ENCODE results near the gene SLC22A23.

Gene SLC22A23

DNA sequence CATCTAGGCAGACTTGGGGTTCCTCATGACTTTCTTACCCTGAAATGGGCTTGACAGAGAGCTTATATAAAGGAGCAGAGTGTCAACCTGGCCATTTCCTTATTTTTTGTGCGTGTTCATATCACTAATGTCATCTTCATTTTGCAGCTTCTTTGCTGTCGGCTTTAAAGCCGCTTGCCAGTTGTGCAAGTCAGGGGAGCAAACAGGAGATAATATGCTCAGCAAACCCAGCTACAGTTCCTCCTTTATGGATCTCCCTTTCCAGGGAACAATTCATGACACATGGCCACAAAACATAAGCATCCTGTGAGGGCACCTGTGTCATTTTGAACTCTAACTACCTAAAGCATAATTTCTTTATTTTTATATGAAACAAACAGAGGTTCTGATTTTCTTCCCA, 222.9 kb downstream of the SLC22A23 start:
- no peak for DNase-seq

DNA sequence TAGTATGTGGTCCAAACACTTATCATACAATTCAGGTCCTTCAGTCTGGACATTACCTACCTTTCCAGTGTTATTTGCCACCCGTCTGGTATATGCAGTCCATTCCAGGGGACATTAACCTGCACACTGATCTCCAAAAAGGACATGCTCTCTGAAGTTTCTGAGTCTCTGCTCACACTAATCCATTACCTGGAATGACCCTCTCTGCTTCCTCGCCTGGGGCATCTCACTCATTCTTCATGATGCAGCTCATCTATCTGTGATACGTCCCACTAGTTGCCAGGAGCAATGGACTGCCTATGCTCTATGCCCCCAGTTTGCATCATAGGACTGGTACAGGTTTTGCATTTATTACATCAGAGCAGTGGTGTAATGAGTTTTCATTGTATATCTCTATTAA, 223.5 kb downstream of the SLC22A23 start:
- no peak for DNase-seq

- DNase-seq = no peak
Measured at GRCh38 chr6:3232017-3232945, 224.6 kb downstream of the SLC22A23 start.

DNA sequence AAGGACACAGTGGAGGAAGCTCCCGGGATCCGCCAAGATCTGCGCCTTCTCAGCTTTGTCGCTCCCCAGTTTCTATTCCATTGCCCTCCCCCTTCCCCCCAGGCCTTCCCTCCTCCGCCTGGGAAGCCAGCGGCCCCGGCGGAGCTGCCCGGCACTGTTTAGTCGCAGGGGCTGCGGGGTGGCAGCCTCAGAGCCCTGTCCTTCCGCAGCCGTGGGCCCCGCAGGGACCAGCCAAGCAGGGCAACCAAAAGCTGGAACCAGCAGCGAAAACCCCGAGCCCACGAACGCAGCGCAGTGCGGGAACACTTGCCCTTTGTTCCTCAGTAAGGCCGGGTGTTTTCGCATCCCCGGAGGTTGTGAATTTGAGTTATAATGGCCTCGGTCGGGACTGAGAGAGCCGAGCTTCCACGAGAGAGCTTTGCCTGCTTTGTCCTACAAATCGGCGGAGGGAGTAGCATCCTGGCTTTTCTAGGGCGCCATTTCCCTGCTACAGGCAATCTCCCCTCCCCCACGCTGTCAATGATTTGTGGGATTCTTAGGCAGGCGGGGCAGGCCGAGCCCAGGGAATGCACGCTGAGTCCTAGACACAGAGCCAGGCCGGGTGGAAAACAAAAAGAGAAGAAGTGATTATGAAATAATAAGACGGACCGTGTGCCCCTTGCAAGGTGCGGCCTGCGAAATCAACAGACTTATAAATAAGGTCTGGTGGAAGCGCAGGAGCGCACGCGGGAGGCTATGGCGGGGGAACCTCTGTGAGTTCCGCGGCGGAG, 225.4 kb downstream of the SLC22A23 start:
- DNase-seq = no peak

DNA sequence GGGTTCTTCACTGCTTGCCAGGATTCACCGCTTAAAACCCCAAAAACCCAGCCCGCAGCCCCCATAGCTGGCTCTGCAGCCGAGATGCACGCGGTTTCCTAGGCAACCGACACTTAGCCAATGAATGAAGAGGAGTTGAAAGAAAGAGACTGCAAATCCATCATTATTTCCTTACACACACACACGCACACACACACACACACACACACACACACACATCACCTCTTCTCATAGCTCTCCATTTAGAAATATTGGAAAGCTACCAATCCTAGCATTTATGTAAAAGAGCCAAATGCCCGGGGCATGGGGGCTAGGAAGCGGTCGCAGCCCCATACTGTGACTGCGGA, 226.0 kb downstream of the SLC22A23 start:
- DNase-seq = no peak

GRCh38 chr6:3230256-3230882, 226.5 kb downstream of the SLC22A23 start:
- no peak for DNase-seq

DNA sequence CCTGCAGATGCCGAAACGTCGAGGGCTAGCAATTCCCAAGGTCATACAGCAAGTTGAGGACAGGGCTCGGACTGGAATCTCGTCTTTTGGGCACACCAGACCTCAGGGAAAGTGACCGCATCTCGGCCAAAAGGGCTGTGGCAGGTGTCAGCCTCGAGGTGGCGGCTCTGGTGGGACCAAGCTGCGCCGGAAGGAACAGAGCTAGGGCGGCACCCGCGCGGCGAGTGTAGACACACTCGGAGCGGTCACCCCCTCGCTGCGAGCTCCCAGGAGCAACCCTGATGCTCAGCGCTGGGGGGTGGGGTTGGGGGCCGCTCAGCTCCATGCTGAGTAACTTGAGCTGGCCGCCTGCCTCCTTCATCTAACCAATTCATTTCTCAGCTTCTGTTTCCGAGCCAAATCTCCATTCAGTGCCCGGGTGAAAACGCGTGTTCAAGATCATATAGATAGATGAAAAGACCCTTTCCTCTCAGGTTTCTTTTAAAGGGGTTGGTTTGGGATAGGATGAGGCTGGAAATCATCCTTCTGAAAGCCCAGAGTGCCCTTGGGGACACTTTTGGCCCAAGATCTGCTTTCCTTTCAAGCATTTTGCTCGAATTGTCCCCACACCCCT, 227.2 kb downstream of the SLC22A23 start:
- no peak for DNase-seq

DNA sequence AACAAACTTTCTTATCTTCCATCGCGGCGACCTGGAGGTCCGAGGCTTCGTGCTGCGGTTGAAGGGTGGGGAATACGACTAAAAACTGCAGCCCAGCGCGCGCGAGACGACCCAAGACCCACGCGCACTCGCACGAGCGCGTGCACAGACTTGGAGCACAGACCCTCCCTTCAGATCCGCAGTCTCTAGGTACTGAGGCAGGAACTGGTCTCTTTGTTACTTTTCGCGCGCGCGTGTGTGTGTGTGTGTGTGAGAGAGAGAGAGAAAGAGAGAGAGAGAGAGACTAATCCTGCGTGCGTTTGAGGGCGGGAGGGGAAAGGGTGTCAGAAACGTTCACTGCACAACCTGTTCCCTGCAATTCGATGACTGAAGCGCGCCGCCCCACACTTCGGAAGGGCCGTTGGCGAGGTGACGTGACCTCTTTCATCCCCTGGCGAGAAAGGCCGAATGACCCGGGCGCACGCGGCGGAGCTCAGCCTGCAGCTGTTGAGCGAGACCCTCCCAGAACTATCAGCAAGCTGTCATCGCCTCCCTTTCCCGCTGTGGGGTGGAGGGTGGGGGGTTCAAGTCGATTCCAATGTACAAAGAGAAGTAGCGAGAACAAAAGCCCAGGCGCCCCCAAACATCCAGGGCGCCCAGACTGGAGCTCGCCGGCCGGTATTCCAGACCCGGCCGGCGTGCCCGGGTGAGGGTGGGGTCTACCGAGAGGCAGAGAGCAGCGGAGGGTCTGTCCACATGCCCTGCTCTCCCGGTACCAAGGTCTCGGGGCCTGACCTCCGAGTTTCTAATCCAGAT, 227.9 kb downstream of the SLC22A23 start:
- DNase-seq = no peak

DNA sequence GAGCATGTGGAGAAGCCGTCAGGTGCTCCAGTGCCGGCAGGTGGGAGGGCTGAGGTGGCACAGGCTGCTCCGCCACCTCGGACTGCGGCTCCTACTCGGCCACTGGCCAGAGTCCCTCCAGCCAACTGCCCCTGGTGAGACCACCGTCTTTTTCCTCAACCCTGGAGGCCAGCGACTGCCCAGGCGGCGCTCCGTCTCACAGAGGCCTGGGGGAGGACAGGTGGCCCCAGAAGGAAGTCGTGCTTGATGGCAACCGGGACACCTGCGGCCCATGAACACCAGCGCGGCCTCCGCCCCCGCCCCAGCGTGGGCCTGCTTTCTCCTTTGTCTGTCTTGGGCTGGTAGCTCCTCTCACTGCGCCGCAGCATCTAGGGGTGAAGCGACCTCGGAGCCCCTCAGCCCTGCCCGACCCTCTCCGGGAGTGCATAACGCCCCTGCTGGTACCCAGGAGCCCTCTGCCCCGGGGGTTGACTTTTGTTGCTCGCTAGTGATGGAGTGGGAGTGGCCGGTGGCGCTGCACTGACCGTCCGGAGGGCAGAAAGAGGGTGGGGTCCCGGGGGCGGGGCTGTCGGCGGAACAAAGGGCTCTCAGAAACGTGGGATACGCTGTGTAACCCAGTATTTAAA, 228.7 kb downstream of the SLC22A23 start:
- no peak for DNase-seq

- DNase-seq = no peak
Measured at GRCh38 chr6:3227363-3228045, 229.3 kb downstream of the SLC22A23 start, which contains the start of gene TUBB2B. Gene TUBB2B, minus strand, starts transcription at chr6:3227653. Its CDS starts 110 bp downstream, at chr6:3227543.

DNA sequence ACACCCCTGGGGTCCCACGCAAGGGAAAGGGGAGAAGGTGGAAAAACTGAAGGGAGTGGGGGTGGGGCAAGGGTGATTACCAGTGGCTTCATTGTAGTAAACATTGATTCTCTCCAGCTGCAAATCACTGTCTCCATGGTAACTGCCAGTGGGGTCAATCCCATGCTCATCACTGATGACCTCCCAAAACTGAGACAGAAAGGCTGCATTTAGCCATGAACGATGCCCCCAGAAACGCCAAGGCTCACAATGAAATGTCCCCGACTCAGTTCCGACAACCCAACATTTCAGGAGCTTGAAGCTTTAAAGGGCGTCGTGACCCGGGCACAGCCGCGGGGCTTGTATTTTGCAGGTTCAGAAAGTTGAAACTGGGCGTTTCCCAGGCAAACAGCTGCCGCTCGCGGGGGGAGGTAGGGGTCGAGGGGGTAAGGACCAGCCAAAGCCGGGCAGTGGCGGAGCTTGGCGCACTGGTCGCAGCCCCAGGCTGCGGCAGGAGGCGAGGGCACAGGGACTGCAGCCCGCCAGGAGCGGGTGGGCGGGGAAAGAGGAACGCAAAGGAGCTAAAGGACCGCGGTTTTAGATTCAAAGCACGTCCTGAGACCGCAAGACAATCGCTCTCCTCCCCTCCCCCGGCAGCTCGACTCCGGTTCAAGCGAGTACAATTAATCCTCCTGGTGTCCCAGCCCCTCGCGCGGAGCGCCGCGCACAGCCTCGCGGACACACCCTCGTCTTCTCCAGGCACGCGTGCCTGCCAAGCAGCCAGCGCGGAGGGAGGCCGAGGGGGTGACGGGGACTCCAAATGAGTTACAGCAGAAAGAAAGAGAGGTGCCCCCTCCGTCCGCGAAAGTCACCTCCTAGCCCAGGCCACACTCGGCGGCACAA, 230.1 kb downstream of the SLC22A23 start:
- no peak for DNase-seq

- no peak for DNase-seq
Measured at GRCh38 chr6:3226042-3226441, 230.8 kb downstream of the SLC22A23 start.

- no peak for DNase-seq
Measured at GRCh38 chr6:3222506-3223038, 234.3 kb downstream of the SLC22A23 start.

DNA sequence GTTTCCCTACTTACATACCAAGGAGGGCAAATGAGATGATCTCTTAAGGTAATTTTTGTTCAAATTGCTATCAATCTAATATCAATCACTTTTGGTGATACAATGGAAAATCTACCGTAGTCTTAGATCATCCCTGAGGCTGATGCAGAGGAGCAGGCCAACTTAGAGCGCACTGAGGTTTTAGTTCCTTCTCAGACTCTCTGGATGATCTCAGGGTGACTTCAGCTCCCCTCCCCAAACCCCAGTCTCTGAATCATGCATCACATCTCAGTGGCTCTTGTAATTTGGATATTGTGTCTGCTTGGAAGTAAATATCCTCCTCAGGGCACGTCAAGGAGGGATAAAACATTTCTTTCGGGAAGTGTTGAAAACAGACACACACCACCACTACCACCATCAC, 235.3 kb downstream of the SLC22A23 start:
- no peak for DNase-seq

DNA sequence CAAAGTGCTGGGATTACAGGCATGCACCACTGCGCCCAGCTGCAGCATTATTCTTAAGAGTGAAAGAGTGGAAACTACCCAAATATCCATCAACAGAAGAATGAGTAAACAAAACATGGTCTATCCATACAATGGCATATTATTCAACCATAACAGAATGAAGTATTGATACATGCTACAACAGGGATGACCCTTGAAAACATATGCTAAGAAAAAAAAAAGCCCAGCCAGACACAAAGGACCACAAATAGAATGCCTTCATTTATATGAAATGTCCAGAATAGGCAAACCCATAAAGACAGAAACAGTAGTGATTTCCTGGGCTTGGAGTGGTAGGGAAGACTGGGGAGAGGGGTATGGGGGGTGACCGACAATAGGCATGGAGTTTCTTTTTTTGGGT, 236.5 kb downstream of the SLC22A23 start:
- no peak for DNase-seq

Measured in GF-D8 (cell line).